Muscle of back (tissue), 13 donors: Measurements from ENCODE around the gene MACROD1. TPM values are rescaled to one million over a fixed set of nuclear protein-coding genes. Genes with fewer than 3 reads are reported as not detected.

Experiments used
- DNase-seq, 3 donors: peaks; one replicate each; pipeline versions ENCODE4 v3.0.0 to v3.0.0-alpha.2; 2013
- long read RNA-seq, 9 donors: transcript quantifications; one replicate each; lab custom pipeline, GENCODE V29; 2026
- polyA plus RNA-seq, 10 donors: library from polyadenylated mRNA; unstranded; fragments of 120-200 nt; gene quantifications; one replicate each; pipeline ENCODE4 v1.2.1, GENCODE V29; 2013; ENCODE audit not compliant: insufficient read length in 10 of 10

Gene MACROD1
- polyA plus RNA-seq: 10 to 100 TPM; 47.7 to 71.6 (median 53.2) TPM
- long read RNA-seq, donor 1, transcript MACROD1-201 (11 exons, 1,205 nt): major isoform, 15 of 18 reads
- long read RNA-seq, donor 1, partial matches to known transcripts: 0 of 18 reads
- long read RNA-seq, donor 1, other reads (novel, unspliced or antisense): 0 of 18 reads
- long read RNA-seq, donor 2, transcript MACROD1-201 (11 exons, 1,205 nt): major isoform, 12 of 12 reads
- long read RNA-seq, donor 2, partial matches to known transcripts: 0 of 12 reads
- long read RNA-seq, donor 2, other reads (novel, unspliced or antisense): 0 of 12 reads
- long read RNA-seq, donor 3: 0 reads
- long read RNA-seq, donor 4, transcript MACROD1-201 (11 exons, 1,205 nt): major isoform, 7 of 7 reads
- long read RNA-seq, donor 4, partial matches to known transcripts: 0 of 7 reads
- long read RNA-seq, donor 4, other reads (novel, unspliced or antisense): 0 of 7 reads
- long read RNA-seq, donor 5, transcript MACROD1-201 (11 exons, 1,205 nt): major isoform, 10 of 11 reads
- long read RNA-seq, donor 5, partial matches to known transcripts: 0 of 11 reads
- long read RNA-seq, donor 5, other reads (novel, unspliced or antisense): 0 of 11 reads
- long read RNA-seq, donor 6, transcript MACROD1-201 (11 exons, 1,205 nt): major isoform, 13 of 14 reads
- long read RNA-seq, donor 6, partial matches to known transcripts: 0 of 14 reads
- long read RNA-seq, donor 6, other reads (novel, unspliced or antisense): 0 of 14 reads
- long read RNA-seq, donor 7, transcript MACROD1-201 (11 exons, 1,205 nt): major isoform, 14 of 14 reads
- long read RNA-seq, donor 7, partial matches to known transcripts: 0 of 14 reads
- long read RNA-seq, donor 7, other reads (novel, unspliced or antisense): 0 of 14 reads
- long read RNA-seq, donor 8, transcript MACROD1-201 (11 exons, 1,205 nt): major isoform, 12 of 89 reads
- long read RNA-seq, donor 8, partial matches to known transcripts: 48 of 89 reads
- long read RNA-seq, donor 8, other reads (novel, unspliced or antisense): 29 of 89 reads
- long read RNA-seq, donor 9, partial matches to known transcripts: 0 of 4 reads
- long read RNA-seq, donor 9, other reads (novel, unspliced or antisense): 0 of 4 reads

- DNase-seq: peak; percentile 75 to 93 (median 82)
Measured at GRCh38 chr11:64165842-64166635, at the start of gene MACROD1. TSS of gene MACROD1 (minus strand) at chr11:64166113. CDS start at chr11:64165994, 119 bp downstream.

DNA sequence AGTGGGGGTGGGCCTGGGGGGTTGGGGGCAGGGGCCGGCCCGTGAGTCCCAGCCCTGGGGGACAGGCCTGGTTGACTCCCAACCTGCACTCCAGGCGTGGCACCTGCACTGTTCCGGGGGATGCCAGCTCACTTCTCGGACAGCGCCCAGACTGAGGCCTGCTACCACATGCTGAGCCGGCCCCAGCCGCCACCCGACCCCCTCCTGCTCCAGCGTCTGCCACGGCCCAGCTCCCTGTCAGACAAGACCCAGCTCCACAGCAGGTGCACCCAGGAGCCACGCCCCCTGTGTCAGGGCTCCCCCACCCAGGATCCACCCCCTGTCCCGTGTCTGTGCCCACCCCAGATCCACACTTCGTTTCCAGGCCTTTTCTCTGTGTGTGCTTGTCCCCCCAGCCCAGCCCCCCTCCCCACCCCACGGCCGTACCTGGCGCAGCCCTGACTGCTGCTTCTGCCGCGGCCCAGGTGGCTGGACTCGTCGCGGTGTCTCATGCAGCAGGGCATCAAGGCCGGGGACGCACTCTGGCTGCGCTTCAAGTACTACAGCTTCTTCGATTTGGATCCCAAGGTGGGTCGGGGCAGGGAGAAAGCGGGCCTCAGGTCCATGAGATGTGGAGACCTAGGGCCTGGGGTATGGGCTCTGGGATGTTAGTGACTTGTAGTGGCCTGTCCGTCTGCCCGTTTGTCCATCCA is 45.4 kb upstream of the MACROD1 start:
- DNase-seq: no peak

- DNase-seq: no peak
Measured at GRCh38 chr11:64210301-64211020, 44.5 kb upstream of the MACROD1 start.

- no peak for DNase-seq
Measured at GRCh38 chr11:64209563-64209843, 43.6 kb upstream of the MACROD1 start.

GRCh38 chr11:64208796-64209562 is 43.1 kb upstream of the MACROD1 start:
- no peak for DNase-seq

DNA sequence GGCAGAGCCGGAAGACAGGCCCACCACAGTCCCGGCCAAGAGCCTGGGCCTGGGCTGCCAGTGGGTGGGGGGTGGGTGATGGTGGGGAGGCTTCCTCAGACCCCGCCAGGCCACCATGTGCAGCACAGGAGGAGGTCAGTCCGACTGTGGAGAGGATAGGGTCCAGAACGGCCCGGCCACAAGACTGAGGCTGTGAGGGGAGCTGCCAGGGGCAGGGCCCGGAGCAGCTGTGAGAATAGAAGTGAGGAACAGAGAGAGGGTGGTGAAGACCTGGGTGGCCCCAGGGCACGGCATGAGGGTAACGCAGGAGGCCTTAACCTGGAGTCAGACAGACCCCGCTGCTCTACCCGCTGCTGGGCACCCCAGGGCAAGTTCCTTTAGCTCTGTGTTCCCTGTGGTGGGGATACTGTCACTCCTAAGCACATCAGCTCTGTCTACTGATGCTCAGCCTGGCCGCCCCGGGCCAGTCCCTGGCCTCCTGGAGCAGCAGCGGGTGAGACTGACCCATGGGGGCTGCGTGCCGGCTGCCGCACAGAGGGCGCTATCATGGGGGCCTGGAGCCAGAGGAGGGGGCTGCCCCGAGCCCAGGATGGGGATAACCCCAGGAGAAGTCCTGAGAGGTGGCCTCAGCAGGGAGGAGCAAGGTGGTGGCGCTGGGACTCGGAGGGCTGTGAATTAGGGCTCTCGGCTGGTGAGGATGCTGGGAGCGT is 42.3 kb upstream of the MACROD1 start:
- no peak for DNase-seq

- peak; percentile 53 to 91 (median 70) for DNase-seq
Measured at GRCh38 chr11:64207256-64208085, 41.6 kb upstream of the MACROD1 start.

DNA sequence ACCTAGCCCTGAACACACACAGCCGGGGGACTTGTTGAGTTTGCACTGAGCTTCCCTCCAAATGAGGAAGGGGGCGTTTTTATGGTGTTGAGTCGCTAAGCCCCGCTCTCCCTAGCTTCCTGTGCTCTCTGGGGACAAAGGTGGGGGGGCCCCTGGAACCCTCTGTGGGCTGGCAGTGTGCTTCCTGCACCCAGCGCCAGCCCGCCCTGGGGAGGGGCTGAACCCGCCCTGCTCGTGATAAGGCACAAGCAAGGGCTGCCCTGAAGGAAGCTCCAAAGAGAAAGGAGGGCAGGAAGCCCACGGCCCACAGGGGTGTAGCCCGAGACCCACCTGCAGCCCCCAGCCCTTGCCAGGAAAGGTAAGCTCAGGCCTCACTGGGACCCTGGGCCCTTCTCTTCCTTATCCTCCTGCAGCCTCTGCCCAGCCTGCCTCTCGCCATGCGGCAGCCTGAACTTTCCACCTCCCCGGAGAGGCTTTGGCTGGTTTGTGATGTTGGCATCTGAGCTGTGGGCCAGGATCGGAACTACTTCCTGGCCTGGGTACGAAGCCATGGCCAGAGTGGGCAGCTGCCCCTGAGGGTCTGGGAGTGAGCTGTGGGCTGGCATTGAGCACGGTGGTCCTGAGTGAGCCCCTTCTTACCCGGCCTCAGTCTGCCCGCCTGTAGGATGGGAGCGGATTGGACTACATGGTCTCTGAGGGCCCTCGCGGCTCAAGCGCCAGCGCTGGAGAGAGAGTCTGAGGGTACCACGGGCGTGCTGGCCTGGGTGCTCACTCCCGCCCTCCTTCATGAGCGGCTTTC is 40.7 kb upstream of the MACROD1 start, which contains the start of gene FERMT3:
TSS of gene FERMT3 (plus strand) at position 265 of the 799 bp plus-strand sequence. CDS start 644 bp downstream, outside the sequence.
- peak in 1 of 3 donors; percentile 46 for DNase-seq

DNA sequence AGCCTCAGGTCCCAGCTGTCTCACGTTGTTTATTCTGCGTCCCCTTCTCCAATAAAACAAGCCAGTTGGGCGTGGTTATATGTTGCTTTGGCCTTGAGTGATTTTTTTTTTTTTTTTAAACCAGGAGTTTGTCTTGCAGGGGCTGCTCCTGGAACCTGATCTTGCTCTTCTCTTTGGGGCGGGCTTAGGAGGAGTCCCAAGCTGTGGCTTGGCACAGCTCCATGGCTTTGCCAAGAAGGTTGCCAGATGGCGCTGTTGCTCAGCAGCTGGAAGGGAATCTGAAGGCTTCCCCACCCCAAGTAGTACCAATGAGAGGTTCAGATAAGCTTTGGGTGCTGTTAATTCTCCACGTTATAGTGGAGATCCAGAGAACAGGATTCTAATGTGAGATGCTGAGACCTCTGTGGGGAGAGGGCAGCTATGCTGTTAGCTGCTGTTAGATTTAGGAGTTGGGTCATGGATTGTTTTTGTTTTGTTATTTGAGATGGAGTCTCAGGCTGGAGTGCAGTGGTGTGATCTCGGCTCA is 38.6 kb upstream of the MACROD1 start:
- peak; percentile 87 to 90 (median 89) for DNase-seq

GRCh38 chr11:64204080-64204440 is 38.1 kb upstream of the MACROD1 start:
- no peak for DNase-seq

DNA sequence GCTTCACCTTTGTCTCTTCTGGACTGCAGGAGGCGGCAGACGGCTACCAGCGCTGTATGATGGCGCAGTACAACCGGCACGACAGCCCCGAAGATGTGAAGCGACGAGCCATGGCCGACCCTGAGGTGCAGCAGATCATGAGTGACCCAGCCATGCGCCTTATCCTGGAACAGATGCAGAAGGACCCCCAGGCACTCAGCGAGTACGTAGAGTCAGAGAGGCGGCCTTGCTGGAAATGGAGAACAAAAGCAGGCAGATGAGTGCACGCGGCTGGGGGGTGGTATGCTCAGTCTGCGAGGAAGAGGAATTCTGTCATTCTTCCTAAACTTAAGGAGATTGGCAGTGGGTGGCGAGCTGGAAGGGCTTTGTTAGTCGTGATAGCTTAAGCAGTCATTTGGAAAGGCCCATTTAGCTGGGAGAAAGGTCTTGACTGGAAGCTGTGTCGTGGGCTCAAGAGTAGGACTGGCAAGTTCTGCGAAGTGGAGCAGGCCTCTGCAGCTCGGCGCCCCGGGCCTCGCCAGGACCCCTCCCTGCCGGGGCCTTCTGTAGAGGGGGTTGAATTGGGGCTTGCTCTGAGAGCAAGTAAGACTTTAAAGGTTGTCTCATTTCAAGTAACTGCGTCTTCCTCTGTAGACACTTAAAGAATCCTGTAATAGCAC is 37.6 kb upstream of the MACROD1 start:
- no peak for DNase-seq

DNA sequence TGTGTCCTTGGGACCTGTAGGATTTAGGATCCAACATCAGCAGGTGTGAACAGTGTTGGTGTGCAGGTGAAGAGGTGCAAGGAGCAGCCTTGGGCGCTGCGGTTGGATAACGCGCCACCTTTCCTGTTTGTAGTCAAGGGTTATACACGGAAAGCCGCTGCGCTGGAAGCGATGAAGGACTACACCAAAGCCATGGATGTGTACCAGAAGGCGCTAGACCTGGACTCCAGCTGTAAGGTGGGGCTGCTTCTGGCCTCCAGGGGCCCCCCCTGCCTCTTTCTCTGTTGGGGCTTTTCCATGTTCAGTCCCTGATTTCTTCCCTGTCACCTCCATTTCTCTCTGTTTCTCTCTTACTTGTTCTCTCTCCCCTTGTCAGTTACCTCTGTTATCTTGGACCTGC is 37.1 kb upstream of the MACROD1 start:
- DNase-seq: no peak

DNA sequence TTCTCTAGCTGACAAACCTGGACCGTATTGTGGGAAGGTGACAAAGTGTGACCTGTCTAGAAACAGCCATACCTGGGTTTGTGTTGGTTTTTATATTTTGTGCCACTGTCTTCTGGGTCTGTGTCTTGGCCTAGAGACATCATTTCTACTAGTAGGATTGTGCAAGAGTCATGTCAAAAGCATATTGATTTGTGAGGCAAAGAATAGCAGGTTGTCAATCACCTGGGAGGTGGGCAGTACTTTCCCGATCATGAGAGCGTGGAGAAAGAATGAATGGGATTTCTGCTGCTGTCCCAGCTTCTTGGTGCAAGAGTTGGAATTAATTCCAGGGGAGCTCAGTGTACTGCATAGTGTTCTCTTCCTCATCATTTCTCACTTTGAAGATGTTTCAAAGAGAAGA is 35.6 kb upstream of the MACROD1 start:
- no peak for DNase-seq

DNA sequence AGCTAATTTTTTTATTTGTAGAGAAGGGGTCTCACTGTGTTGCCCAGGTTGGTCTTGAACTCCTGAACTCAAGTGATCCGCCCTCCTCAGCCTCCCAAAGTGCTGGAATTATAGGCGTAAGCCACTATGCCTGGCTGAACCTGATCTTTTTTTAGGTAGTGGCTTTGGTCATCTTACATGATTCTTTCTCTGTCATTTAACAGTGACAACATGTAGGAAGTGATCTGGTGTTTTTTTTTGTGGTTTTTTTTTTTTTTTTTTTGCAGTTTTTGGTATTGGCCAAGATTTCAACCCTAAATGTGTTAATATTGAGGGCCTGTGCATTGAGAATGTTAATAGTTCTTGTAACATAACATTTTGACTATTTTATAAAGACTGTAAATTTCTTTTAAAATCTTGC is 32.6 kb upstream of the MACROD1 start:
- no peak for DNase-seq

DNA sequence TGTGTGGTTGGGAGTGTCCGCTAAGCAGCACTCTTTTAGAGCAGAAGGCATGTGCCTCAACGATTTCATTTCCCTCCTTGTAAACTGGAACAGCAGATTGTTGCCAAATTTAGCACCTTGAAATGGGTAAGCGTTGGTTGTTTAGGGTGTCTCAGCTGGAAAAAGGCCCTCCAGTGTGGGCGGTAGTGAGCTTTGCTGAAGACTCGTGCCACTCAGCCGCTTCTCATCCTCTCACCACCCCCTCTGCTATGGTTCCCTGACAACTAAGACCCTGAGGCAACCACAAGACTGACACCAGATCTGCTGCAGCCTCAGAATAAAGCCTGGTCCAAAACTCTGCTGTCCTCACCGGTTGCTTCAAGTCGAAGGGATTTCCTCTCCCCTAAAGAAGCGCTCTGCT is 30.7 kb upstream of the MACROD1 start:
- DNase-seq: no peak

DNA sequence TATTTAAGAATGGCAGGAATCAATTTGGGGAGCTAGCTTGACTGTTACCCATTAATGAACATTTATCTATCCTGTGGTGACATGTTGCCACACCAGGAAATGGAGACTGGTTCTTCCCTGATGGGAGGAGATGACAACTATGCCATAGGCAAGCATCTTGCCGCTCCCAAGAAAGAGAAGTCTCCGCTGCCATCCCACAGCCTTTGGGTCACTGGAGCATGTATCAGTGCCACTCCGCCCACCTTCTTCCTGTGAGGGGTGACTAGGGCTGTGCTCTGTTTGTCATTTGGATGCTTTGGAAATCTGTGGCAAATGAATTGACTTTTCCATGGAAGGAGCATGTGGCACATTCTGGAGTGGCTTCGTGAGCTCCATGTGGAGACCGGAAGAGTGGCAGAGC is 26.5 kb upstream of the MACROD1 start:
- DNase-seq: no peak
